Daoy (cell line): ENCODE measurements around the gene SRPK3. TPM values are rescaled to one million over a fixed set of nuclear protein-coding genes. Genes with fewer than 3 reads are reported as not detected.
"Not testable (repeated sequence)": the region's sequence is repeated elsewhere in the genome, so short reads cannot be mapped to it uniquely, and the experiment has no call there.

Experiments used
- DNase-seq: peaks from one replicate; pipeline ENCODE4 v3.0.0-alpha.2; 2015; ENCODE audit warnings: low read depth
- total RNA-seq: library from RNA; depleted of rRNA; stranded (reverse); fragments of >200 nt; shearing (Covaris generic); gene quantifications from 2 replicates; pipeline ENCODE4 v1.2.3, GENCODE V29; 2014; rRNA removed

The SRPK3 gene
- total RNA-seq = 0.11 and 0.54 TPM in 2 replicates

DNA sequence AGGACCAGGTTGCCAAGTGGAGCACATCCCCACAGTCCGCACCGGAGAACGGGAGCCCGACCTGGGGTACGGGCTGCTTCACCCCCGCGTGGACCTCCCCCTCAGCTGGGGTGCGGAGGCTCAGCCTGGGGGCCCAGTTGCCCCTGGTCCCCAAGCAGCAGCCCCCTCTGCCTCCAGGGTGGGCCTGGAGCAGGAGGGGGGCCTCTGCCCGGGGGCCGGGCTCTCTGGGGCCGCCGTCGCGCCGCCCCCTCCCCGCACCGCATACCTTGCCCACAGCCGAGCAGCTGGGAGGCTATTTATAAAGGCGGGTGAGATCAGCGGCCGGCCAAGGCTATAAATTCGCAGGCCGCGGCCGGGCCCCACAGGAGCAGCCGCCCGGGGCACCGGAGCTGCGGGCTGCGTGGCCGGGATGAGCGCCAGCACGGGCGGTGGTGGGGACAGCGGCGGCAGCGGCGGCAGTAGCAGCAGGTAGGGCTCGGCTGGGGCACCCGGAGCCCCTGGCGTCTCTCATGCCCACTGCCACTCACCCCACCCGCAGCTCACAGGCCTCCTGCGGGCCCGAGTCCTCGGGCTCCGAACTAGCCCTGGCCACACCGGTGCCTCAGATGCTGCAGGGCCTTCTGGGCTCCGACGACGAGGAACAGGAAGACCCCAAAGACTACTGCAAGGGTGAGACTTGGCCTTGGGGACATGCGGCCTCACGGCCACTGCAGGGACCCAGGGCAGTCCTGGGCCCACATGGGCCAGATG, at the start of gene SRPK3:
TSS of gene SRPK3 (plus strand) at position 364 of the 750 bp plus-strand sequence. CDS start at position 410, 46 bp downstream.
- no peak for DNase-seq

- DNase-seq = no peak
These were observed 49.6 kb upstream of the SRPK3 start for GRCh38 chrX:153731117-153731844.

GRCh38 chrX:153731845-153732215, 49.0 kb upstream of the SRPK3 start:
- no peak for DNase-seq

DNA sequence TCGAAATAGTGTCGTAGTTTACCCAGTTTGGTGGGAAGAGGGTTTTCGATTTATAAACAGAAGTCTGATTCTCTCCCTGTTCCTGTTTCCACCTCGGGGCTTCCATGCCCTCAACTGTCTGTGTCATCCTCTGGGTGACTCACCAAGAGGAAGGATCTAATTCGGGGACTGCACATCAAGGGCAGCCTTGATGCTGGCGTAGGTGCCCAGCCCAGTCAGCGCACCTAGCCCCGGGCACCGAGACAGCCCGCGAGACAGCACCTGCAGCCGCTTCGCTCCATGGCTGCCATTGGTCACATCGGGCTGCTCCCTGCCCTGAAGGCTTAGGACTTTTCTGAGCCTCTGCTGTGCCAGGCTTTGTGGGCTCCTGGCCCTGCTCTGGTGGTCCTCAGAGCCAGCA, 48.4 kb upstream of the SRPK3 start:
- DNase-seq = no peak

GRCh38 chrX:153733651-153734240, 47.1 kb upstream of the SRPK3 start:
- no peak for DNase-seq

DNA sequence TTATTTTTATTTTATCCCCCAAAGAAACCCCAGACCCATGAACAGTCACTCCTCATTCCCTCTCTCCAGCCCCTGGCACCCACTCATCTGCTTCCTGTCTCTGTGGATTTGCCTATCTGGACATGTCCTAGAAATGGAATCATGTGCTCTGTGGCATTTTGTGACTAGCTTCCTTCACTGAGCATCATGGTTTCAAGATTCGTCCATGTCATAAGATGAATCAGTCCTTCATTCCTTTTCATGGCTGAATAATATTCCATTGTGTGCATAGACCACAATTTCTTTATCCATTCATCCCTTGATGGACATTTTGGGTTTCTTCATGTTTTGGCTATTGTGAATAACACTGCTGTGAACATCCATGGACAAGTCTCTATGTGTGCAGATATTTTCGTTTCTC, 46.0 kb upstream of the SRPK3 start:
- no peak for DNase-seq

DNA sequence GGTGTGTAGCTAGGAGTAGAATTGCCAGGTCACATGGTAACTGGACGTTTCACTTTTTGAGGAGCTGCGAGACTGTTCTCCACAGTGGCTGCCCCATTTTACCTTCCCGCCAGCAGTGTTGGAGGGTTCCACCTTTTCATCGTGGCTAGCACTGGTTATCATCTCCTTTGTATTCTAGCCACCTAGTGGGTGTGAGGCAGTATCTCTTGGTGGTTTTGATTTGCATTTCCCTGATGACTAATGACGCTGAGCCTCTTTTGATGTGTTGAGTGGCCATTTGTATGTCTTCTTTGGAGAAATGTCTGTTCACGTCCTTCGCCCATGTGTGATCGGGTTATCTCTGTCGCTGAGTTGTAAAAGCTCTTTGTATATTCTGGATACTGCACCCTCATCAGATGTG, 45.6 kb upstream of the SRPK3 start:
- peak; percentile 13 for DNase-seq

- DNase-seq = no peak
These were observed 44.6 kb upstream of the SRPK3 start for GRCh38 chrX:153736071-153736820.

DNA sequence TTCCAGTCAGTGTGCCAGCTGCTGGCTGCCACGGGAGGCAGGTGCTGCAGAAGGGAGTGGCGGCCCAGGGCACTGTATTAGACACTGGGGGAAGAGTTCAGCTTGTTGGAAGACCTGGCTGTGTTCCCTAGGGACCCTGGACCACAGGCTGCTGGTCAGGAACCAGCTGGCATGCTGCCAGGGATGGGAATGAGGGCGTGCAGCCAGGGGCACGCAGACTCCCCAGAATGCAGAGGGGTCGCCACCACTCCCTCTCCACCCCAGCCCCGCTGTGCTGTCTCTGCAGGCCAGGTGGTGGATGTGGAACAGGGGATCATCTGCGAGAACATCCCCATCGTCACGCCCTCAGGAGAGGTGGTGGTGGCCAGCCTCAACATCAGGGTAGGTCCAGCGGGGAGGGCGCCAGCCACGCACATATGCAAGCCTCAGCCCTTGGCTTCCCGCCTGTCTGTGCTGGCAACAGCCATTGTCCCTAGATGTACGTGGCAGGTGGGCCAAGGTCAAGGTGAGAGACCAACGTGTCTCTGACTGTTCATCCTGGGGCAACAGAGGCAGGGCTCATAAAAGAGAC, 43.9 kb upstream of the SRPK3 start:
- no peak for DNase-seq

GRCh38 chrX:153738056-153738605, 42.7 kb upstream of the SRPK3 start:
- DNase-seq = no peak

GRCh38 chrX:153739754-153740486, 40.9 kb upstream of the SRPK3 start:
- DNase-seq = no peak

GRCh38 chrX:153740631-153741222, 40.1 kb upstream of the SRPK3 start:
- DNase-seq = no peak

GRCh38 chrX:153741446-153741845, 39.4 kb upstream of the SRPK3 start:
- DNase-seq = no peak

DNA sequence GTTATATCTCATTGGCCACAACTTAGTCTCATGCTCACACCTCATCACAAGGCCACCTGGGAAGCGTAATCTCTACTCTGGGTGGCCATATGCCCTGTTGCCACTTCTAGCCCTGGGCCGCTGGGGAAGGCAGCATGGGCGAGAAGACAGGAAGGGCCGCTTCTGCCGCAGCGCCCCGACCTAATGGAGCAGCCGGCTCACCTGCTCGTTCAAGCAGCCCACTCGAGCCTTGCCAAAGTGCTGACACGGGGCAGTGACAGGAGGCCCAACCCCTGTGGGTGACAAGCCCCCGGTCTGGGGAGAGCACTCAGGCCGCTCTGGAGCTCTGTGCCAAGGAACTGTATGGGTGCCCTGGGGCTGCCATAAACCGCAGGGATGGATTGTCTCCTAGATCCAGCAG, 38.7 kb upstream of the SRPK3 start:
- DNase-seq = not testable (repeated sequence)

- DNase-seq = not testable (repeated sequence)
These were observed 37.9 kb upstream of the SRPK3 start for GRCh38 chrX:153742796-153743467.

GRCh38 chrX:153743468-153744209, 37.2 kb upstream of the SRPK3 start:
- DNase-seq = peak; percentile 65

- no peak for DNase-seq
These were observed 36.4 kb upstream of the SRPK3 start for GRCh38 chrX:153744210-153745066.

- DNase-seq = not testable (repeated sequence)
These were observed 35.8 kb upstream of the SRPK3 start for GRCh38 chrX:153745067-153745433.
